HG02938 (cell line): ENCODE measurements around the gene ADAMTS5.

Experiments used
- ATAC-seq: cut with Tn5 transposase; IDR thresholded peaks from one replicate; pipeline ENCODE4 v1.9.1; 2021; ENCODE audit warnings: mild to moderate bottlenecking, moderate library complexity; ENCODE audit not compliant: unreplicated experiment

The ADAMTS5 gene

GRCh38 chr21:26949830-26950229 is 17.1 kb downstream of the ADAMTS5 start:
- ATAC-seq: no peak

- no peak for ATAC-seq
These were observed 18.7 kb downstream of the ADAMTS5 start for GRCh38 chr21:26948194-26948593.

GRCh38 chr21:26946744-26947446 is 20.0 kb downstream of the ADAMTS5 start:
- ATAC-seq: no peak

GRCh38 chr21:26945916-26946675 is 20.8 kb downstream of the ADAMTS5 start:
- ATAC-seq: no peak

- ATAC-seq: no peak
These were observed 23.0 kb downstream of the ADAMTS5 start for GRCh38 chr21:26943921-26944320.

GRCh38 chr21:26941421-26941820 is 25.5 kb downstream of the ADAMTS5 start:
- no peak for ATAC-seq

- ATAC-seq: no peak
These were observed 27.2 kb downstream of the ADAMTS5 start for GRCh38 chr21:26939601-26940111.

- ATAC-seq: no peak
These were observed 30.2 kb downstream of the ADAMTS5 start for GRCh38 chr21:26936641-26937040.

GRCh38 chr21:26935977-26936376 is 30.9 kb downstream of the ADAMTS5 start:
- ATAC-seq: no peak

- ATAC-seq: no peak
These were observed 32.5 kb downstream of the ADAMTS5 start for GRCh38 chr21:26934383-26934782.

- ATAC-seq: no peak
These were observed 33.4 kb downstream of the ADAMTS5 start for GRCh38 chr21:26933448-26933847.

GRCh38 chr21:26925636-26926035 is 41.3 kb downstream of the ADAMTS5 start:
- no peak for ATAC-seq

GRCh38 chr21:26925122-26925521 is 41.8 kb downstream of the ADAMTS5 start:
- no peak for ATAC-seq

- ATAC-seq: no peak
These were observed 42.9 kb downstream of the ADAMTS5 start for GRCh38 chr21:26923986-26924385.

GRCh38 chr21:26920055-26920454 is 46.8 kb downstream of the ADAMTS5 start:
- ATAC-seq: no peak

- ATAC-seq: no peak
These were observed 48.4 kb downstream of the ADAMTS5 start for GRCh38 chr21:26918323-26919079.

- no peak for ATAC-seq
These were observed 50.1 kb downstream of the ADAMTS5 start for GRCh38 chr21:26916799-26917198.

- ATAC-seq: no peak
These were observed 52.3 kb downstream of the ADAMTS5 start for GRCh38 chr21:26914557-26914956.

GRCh38 chr21:26912466-26912865 is 54.4 kb downstream of the ADAMTS5 start:
- ATAC-seq: no peak

- ATAC-seq: no peak
These were observed 56.9 kb downstream of the ADAMTS5 start for GRCh38 chr21:26909972-26910371.

GRCh38 chr21:26900980-26901379 is 65.9 kb downstream of the ADAMTS5 start:
- ATAC-seq: no peak
